Left forelimb (tissue), 1 donor: Measurements from ENCODE around the gene PPP1R9A.
"Not testable (repeated sequence)": the region's sequence is repeated elsewhere in the genome, so short reads cannot be mapped to it uniquely, and the experiment has no call there.

Experiments used
- DNase-seq: peaks from one replicate; pipeline ENCODE4 v3.0.0-alpha.2; 2018; ENCODE audit warnings: low spot score

PPP1R9A gene

DNA sequence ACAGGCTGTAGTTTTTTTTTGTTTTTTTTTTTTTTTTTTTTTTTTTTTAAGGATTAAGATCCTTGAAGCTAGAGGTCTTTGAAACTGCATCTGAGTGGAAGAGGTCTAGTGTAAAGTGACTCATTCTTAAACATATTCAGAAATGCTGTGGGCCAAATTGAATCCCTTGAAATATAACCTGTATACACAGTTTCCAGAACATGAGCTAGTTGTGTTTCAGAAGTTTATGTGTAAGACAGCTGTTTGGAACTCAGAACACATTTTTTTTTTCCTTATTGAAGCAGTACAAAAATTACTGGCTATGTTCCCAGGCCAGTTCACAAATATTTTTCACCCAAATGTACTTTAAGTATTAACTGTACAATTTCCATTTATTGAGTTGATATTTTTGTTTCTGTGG lies 67.9 kb downstream of the PPP1R9A start:
- no peak for DNase-seq

- DNase-seq: no peak
These were observed 73.2 kb downstream of the PPP1R9A start for GRCh38 chr7:94980418-94981142.

GRCh38 chr7:94995921-94996320 lies 88.5 kb downstream of the PPP1R9A start:
- DNase-seq: no peak

- no peak for DNase-seq
These were observed 89.0 kb downstream of the PPP1R9A start for GRCh38 chr7:94996369-94996768.

GRCh38 chr7:94997547-94997946 lies 90.2 kb downstream of the PPP1R9A start:
- DNase-seq: no peak

- no peak for DNase-seq
These were observed 91.1 kb downstream of the PPP1R9A start for GRCh38 chr7:94998266-94999068.

DNA sequence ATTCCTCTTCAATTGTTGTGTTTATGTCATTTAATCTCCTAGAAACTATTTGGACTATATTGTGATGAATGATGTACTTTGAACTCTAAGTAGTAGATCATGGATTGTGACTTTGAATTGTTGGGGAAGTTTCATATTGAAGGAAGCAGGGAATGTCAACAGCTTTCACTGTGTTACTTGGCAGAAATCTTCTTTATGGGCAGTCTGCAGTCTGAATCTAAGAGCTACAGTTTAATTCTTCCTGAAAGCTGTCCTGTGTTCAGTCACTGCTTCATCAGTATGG lies 91.6 kb downstream of the PPP1R9A start:
- no peak for DNase-seq

DNA sequence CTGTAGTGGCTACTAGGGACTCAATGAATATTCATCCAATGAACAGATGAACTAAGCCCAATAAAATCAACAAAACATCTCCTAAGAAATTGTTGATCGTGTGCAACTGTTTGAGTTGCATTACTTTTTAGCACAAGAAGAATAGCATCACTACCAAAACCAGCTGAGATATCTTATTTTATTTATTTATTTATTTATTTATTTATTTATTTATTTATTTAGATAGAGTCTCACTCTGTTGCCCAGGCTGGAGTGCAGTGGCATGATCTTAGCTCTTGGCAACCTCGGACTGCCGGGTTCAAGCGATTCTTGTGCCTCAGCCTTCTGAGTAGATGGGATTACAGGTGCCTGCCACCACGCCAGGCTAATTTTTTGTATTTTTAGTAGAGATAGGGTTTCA lies 92.2 kb downstream of the PPP1R9A start:
- DNase-seq: not testable (repeated sequence)

DNA sequence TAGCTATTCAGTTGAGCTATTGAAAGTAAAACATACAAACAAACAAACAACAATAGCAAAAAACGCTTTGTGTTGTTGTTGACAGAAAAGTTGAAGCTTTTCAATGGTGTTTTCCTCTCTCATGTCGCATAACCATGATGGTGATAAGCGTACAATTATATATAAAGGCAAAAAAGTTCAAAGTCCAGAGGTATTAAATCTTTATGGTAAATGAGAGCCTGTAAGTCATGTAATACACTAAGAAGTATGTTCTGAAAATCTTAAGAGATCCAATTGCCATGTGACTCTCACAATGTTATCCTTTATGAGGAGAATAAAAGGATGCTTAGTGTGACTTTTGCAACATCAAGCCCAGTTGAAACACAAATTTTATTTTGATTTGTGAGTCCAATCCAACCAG lies 93.9 kb downstream of the PPP1R9A start:
- DNase-seq: no peak

GRCh38 chr7:95001815-95002561 lies 94.6 kb downstream of the PPP1R9A start:
- no peak for DNase-seq

DNA sequence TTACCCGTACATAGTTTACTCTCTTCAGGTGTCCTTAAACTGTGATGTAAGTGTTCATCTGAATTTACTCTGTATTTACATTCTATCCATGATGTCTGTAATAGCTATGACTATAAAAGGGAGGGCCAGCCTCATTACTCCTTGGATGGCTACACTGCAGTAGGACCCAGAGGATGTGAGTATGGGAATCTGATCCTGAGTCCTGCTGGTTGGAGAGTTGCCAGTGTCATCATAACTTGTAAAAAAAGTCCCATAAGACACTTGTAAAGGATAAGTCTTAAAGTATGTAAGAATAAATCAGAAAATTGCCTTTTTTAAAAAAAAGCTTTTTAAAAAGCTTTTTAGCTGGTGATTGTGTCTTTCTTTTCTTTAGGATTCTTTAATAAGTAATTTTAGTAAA lies 95.4 kb downstream of the PPP1R9A start:
- no peak for DNase-seq

GRCh38 chr7:95004618-95005247 lies 97.3 kb downstream of the PPP1R9A start:
- DNase-seq: no peak

DNA sequence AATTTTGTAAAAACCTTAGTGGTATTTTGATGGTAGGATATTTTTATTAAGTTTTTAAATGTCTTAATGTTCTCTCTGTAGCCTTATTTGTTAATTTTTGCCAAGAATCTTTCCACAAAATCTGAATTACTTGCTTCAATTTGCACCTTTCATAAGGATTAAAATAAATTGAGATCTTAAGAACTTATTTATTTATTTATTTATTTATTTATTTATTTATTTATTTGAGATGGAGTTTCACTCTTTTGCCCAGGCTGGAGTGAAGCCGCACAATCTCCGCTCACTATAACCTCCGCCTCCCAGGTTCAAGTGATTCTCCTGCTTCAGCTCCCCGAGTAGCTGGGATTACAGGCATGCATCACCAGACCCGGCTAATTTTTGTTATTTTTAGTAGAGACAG lies 98.6 kb downstream of the PPP1R9A start:
- no peak for DNase-seq

GRCh38 chr7:95008773-95009172 lies 101.4 kb downstream of the PPP1R9A start:
- DNase-seq: not testable (repeated sequence)

GRCh38 chr7:95011146-95011928 lies 103.9 kb downstream of the PPP1R9A start:
- DNase-seq: no peak

DNA sequence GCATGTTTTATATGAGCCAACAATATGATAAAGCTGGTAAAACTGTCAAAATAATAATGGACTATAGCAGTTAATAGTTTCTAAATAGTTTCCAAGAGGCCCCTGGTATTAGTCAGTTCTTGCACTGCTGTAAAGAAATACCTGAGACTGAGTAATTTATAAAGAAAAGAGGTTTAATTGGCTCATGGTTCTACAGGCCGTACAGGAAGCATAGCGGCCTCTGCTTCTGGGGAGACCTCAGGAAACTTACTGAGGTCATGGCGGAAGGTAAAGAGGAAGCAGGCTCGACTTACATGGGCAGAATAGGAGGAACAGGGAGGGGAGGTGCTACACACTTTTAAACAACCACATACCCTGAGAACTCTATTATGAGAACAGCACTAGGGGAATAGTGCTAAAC lies 104.6 kb downstream of the PPP1R9A start:
- DNase-seq: no peak

DNA sequence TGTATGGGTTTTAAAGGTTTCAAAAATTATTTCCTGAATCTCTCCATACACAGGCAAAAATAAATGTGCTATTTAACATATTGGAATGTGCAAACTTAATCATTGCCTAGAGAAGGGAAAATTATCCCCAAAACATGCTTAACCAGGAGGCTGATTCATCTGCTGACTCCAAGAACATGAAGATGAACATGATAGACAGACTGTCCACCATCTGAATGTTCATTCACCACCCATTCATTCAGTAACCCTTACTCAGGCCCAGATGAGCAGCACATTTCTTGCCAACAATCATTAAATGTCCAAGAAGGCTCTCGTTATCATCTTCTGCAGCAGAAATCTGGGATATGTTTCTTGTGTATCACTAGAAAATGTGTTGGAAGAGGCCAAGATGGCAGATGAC lies 110.6 kb downstream of the PPP1R9A start:
- no peak for DNase-seq

DNA sequence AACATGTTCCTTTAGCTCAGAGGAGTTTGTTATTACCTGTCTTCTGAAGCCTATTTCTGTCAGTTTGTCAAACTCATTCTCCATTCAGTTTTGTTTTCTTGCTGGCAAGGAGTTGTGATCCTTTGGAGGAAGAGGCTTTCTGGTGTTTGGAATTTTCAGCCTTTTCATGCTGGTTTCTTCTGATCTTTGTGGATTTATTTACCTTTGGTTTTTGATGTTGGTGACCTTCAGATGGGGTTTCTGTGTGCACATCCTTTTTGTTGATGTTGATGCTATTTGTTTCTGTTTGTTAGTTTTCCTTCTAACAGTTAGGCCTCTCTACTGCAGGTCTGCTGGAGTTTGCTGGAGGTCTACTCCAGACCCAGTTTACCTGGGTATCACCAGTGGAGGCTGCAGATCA lies 118.6 kb downstream of the PPP1R9A start:
- no peak for DNase-seq

- no peak for DNase-seq
These were observed 119.2 kb downstream of the PPP1R9A start for GRCh38 chr7:95026421-95027072.

DNA sequence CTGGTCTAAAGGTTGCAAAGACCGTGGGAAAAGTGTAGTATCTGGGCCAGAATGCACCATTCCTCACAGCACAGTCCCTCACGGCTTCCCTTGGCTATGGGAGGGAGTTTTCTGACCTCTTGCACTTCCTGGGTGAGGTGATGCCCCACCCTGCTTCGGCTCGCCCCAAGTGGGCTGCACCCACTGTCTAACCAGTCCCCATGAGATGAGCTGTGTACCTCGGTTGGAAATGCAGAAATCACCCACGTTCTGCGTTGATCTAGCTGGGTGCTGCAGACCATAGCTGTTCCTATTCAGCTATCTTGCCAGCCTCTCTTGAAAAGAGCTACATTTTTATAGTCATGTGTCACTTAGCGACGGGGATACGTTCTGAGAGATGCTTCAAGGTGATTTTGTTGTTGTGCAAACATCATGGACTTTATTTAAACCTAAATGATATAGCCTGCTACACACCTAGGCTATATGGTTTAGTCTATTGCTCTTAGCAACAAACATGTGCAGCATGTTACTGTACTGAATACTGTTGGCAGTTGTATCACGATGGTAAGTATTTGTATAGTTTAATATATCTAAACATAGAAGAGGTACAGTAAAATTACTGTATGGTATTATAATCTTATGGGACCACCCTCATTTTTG lies 120.0 kb downstream of the PPP1R9A start:
- DNase-seq: no peak

DNA sequence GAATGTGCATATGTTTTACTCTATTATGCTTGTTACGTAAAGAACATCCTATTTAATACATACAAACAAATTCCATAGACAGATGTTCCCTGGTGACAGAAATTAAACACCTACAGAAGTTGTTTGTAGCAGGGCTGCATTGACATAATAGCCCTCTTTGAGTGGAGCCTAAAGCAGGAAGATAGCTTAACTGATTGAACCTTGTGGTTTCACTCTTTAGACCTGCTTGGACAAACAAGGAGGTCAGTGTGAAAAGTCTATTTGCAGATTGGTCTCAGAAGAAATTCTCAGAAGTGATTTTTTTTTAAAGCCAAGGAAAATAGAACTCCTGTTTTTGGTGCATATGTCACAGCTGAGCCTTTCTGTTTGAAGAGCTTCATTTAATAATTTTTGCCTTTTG lies 121.3 kb downstream of the PPP1R9A start:
- no peak for DNase-seq
